ENCODE results near the gene SEMA6D.

Gene SEMA6D

DNA sequence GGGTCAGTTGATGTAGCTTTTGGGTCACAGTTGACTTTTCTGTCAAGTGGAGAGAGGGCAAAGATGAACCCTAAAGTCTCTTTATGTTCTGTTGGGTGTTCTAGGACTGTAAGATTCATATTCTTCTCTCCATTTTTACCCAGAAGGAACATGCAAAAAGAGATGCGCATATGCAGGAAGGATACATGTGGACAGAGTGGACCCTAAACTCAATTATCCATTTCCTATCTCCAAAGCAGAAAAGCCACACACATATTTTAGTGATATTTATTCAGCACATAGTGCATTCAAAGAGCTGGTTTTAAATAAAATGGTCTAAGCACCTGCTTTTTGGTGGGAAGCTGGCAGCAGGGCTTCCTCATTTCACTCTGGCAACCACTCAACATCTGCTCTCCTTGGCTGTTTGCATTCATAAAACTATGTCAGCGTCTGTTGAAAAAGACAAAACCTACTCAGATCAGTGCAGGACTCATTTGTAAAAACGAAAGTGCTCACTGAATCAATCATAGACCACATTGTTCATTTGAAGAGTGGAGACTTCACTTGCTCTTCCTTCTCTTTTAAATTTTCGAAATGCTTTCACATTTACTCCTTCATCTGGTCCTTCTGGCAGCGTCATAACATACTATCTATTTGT, 96.6 kb downstream of the SEMA6D start:
- in situ Hi-C loops (cut with MboI; ENCODE audit: low sequenced_read_pairs): no loop called here
- H3K4me1 ChIP-seq: no peaks in the 10 kb centered on the region
- no peaks in the 10 kb centered on the region for H3K27me3 ChIP-seq (ENCODE audit: low read depth)
- H3K9me3 ChIP-seq: no peaks in the 10 kb centered on the region
- H3K4me3 ChIP-seq: no peak overlapping the region
- H3K36me3 ChIP-seq (replicated peaks): no peaks in the 10 kb centered on the region
- no peak for DNase-seq (ENCODE audit: low spot score in 2 of 2)

DNA sequence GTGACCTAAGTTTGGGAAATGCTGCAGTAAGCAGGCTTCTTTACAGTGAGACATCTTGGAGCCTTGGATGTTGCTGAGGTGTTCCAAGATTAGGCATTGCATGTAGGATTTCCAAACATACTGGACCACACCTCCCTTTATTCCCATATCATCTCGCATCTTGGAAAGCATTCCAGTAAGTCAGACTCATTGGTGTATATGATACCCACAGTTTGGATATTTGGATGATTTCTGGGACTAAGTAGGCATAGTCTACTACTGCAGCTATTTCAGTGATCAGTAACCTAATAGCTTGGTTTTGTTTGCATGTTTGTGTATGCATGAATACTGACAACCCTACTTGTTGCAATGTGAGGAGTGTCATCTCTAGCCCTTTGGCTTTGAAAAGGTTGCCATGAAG, 97.3 kb downstream of the SEMA6D start:
- H3K4me3 ChIP-seq: no peak overlapping the region
- H3K27me3 ChIP-seq (ENCODE audit: low read depth): no peaks in the 10 kb centered on the region
- no peak for DNase-seq (ENCODE audit: low spot score in 2 of 2)
- H3K4me1 ChIP-seq: no peaks in the 10 kb centered on the region
- H3K36me3 ChIP-seq (replicated peaks): no peaks in the 10 kb centered on the region
- in situ Hi-C loops (cut with MboI; ENCODE audit: low sequenced_read_pairs): no loop called here
- H3K9me3 ChIP-seq: no peaks in the 10 kb centered on the region

GRCh38 chr15:47817969-47818548, 100.8 kb downstream of the SEMA6D start:
- Histone ChIP-seq H3K4me1 (no peaks in the 10 kb centered on the region), H3K36me3 (replicated peaks) (no peaks in the 10 kb centered on the region), H3K9me3 (no peaks in the 10 kb centered on the region), H3K4me3 (no peak overlapping the region), H3K27me3 (ENCODE audit: low read depth) (no peaks in the 10 kb centered on the region)
- no peak for DNase-seq (ENCODE audit: low spot score in 2 of 2)
- in situ Hi-C loops (cut with MboI; ENCODE audit: low sequenced_read_pairs): no loop called here

DNA sequence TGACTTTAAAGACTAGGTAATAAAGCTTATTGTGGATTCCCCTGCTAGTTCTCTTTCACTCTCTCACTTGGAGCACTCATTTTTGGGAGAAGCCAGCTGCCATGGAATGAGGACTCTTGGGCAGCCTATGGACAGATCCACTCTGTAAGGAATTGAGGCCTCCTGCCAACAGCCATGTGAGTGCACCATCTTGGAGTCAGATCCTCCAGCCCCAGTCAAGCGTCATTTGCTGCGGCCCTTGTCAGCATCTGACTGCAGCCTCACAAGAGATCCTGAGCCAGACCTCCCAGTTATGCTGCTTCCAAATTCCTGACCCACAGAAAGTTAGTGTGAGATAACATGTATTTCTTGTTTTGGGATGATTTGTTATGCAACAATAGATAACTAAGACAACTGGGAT, 101.9 kb downstream of the SEMA6D start:
- Histone ChIP-seq H3K36me3 (replicated peaks) (no peaks in the 10 kb centered on the region), H3K27me3 (ENCODE audit: low read depth) (no peaks in the 10 kb centered on the region), H3K4me3 (no peak overlapping the region), H3K9me3 (no peaks in the 10 kb centered on the region), H3K4me1 (no peaks in the 10 kb centered on the region)
- DNase-seq (ENCODE audit: low spot score in 2 of 2): no peak
- in situ Hi-C loops (cut with MboI; ENCODE audit: low sequenced_read_pairs): no loop called here

DNA sequence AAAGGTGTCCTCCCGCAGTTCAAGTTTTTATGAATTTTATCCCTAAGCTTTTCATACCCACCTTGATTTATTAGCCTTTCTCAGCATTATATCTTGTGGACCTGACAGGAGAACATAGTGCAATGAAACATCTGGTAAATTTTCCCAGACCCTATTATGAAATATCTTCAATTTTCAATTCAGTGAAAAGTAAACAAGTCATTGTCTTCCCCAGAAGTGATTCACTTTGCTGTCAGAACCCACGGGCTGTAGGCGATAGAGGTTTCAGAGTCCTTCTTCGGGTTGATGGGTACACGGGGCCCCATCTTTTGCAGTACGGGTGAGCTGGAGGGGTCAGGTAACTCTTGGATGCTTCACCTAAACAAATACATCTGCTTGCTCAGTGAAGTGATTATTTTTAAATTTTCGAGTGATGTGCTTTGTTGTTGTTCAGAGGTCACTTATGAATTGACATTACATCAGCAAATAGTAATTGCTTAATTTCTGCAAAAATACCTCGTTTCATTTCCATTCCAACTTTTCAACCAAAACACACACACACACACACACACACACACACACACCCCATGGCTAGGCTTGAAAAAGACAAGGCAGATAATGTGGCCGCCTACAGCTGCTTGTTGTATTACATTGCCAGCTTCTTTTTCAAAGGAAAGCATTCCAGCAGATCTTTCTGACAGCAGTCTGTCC, 102.9 kb downstream of the SEMA6D start:
- Histone ChIP-seq H3K9me3 (no peaks in the 10 kb centered on the region), H3K27me3 (ENCODE audit: low read depth) (no peaks in the 10 kb centered on the region), H3K4me1 (no peaks in the 10 kb centered on the region), H3K36me3 (replicated peaks) (no peaks in the 10 kb centered on the region), H3K4me3 (no peak overlapping the region)
- DNase-seq (ENCODE audit: low spot score in 2 of 2): no peak
- in situ Hi-C loops (cut with MboI; ENCODE audit: low sequenced_read_pairs): no loop called here

DNA sequence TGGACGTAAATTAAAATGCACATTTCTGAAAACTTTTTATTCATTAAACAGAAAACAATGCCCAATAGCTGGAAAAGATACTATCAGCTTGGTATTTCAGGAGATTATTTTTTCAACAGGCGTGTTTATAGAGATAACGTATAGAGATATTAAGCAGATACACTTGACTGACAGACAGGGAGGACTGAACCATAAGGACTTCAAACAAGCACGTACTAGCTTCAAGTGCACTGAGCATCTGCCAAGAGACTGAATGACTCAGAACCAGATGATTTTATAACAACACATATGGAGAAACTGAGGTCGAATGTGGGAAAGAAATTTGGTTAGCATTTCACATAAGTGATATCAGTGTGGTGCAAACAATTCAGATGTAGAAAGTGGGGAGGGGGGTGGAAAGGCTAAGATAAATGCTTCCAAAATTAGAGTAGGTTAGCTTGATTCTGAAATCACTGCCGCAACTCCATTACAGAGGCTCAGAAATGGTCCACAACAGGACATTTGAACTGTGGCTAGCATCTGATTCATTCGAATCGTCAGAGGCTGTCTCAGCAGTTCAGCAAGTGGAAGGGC, 103.5 kb downstream of the SEMA6D start:
- H3K4me1 ChIP-seq: no peaks in the 10 kb centered on the region
- no peaks in the 10 kb centered on the region for H3K36me3 ChIP-seq (replicated peaks)
- no peak for DNase-seq (ENCODE audit: low spot score in 2 of 2)

GRCh38 chr15:47822048-47822447, 104.7 kb downstream of the SEMA6D start:
- in situ Hi-C loops (cut with MboI; ENCODE audit: low sequenced_read_pairs): no loop called here
- no peaks in the 10 kb centered on the region for H3K4me1 ChIP-seq
- H3K9me3 ChIP-seq: no peaks in the 10 kb centered on the region
- no peaks in the 10 kb centered on the region for H3K27me3 ChIP-seq (ENCODE audit: low read depth)
- no peaks in the 10 kb centered on the region for H3K36me3 ChIP-seq (replicated peaks)
- DNase-seq (ENCODE audit: low spot score in 2 of 2): no peak
- H3K4me3 ChIP-seq: no peak overlapping the region

More for the DNA sequence above, 103.5 kb downstream of the SEMA6D start:
- H3K4me3 ChIP-seq: no peak overlapping the region
- no peaks in the 10 kb centered on the region for H3K27me3 ChIP-seq (ENCODE audit: low read depth)
- in situ Hi-C loops (cut with MboI; ENCODE audit: low sequenced_read_pairs): no loop called here
- no peaks in the 10 kb centered on the region for H3K9me3 ChIP-seq

Data from HAP-1 (cell line).